Panc1 (cell line): ENCODE data around the gene CSNK1E. TPM values are rescaled to one million over a fixed set of nuclear protein-coding genes. Genes with fewer than 3 reads are reported as not detected.

Source experiments
- ATAC-seq: fragments of 200-7000 bp; cut with Tn5 transposase; 2 replicates; pipeline ENCODE4 v1.9.1; 2020; ENCODE audit warnings: mild to moderate bottlenecking, moderate library complexity
- BruUV-seq: library from RNA; stranded (reverse); fragments of 400-500 nt; replicated peaks from 2 replicates; lab custom pipeline; 2021; lab: Mats Ljungman, UMichigan
- CTCF ChIA-PET: fragments of 300-600 bp; sonication (Branson Sonifier 250); formaldehyde crosslinking; loops from one replicate; lab custom pipeline; 2022; ENCODE audit warnings: antibody characterized with exemption; lab: Charles Lee
- POLR2A ChIA-PET: fragments of 300-600 bp; sonication (Branson Sonifier 250); formaldehyde crosslinking; loops from one replicate; lab custom pipeline; 2022; ENCODE audit warnings: antibody characterized with exemption; lab: Charles Lee
- DNase-seq: peaks from one replicate; pipeline ENCODE4 v3.0.0-alpha.2; 2010; ENCODE audit warnings: low read depth, low spot score
- H3K27ac ChIP-seq: 2 replicates; pipeline ENCODE4 v1.5.1; 2011; ENCODE audit warnings: mild to moderate bottlenecking, low read length, inconsistent platforms
- H3K27me3 ChIP-seq: fragments of 200-500 bp; sonication (Bioruptor generic); 2 replicates; pipeline ENCODE4 v1.6.0; 2014; ENCODE audit warnings: low read length, inconsistent platforms; ENCODE audit not compliant: control insufficient read depth, insufficient read depth
- H3K36me3 ChIP-seq: fragments of 200-500 bp; sonication (Bioruptor generic); 2 replicates; pipeline ENCODE4 v1.5.1; 2014; ENCODE audit warnings: inconsistent platforms, mild to moderate bottlenecking, low read length, moderate library complexity; ENCODE audit not compliant: control insufficient read depth, insufficient read depth
- H3K4me1 ChIP-seq: 2 replicates; pipeline ENCODE4 v1.5.1; 2011; ENCODE audit warnings: inconsistent platforms, mild to moderate bottlenecking, low read length, moderate library complexity; ENCODE audit not compliant: control insufficient read depth, insufficient read depth
- H3K4me3 ChIP-seq, 2 experiments: 2 replicates each; pipeline ENCODE4 v1.5.1; 2011 to 2012; ENCODE audit warnings: low read depth in 2 of 2, low read length in 2 of 2, mild to moderate bottlenecking in 2 of 2, inconsistent platforms in 1 of 2, moderate library complexity in 1 of 2
- H3K9me3 ChIP-seq: fragments of 200-500 bp; sonication (Bioruptor generic); 2 replicates; pipeline ENCODE4 v1.5.1; 2014; ENCODE audit warnings: low read depth, mild to moderate bottlenecking, inconsistent platforms, low read length, moderate library complexity; ENCODE audit not compliant: control insufficient read depth, insufficient read depth
- CTCF ChIP-seq: fragments of 450-650 bp; IDR thresholded peaks from 2 replicates; pipeline ENCODE4 v1.5.1; 2017; ENCODE audit warnings: mild to moderate bottlenecking
- POLR2AphosphoS5 ChIP-seq: IDR thresholded peaks from 2 replicates; pipeline ENCODE4 v1.6.1; 2012; ENCODE audit warnings: mild to moderate bottlenecking, low read depth, low read length, moderate library complexity
- SIN3A ChIP-seq: IDR thresholded peaks from 2 replicates; pipeline ENCODE4 v1.6.1; 2012; ENCODE audit warnings: low read depth, mild to moderate bottlenecking, low read length, moderate library complexity, borderline replicate concordance; ENCODE audit not compliant: insufficient read depth
- TCF7L2 ChIP-seq: IDR thresholded peaks from 2 replicates; pipeline ENCODE4 v1.6.1; 2011; ENCODE audit warnings: mild to moderate bottlenecking, low read depth, low read length, inconsistent platforms
- in situ Hi-C: cut with HindIII; loops from 2 replicates; pipeline ENCODE4 v1.10.0; 2016; ENCODE audit warnings: low sequenced_read_pairs, low pct_unique_long_range_greater_than_20kb
- intact Hi-C: fragments of 100-400 bp; cut with micrococcal nuclease; formaldehyde crosslinking; loops from one replicate; pipeline ENCODE4 v1.10.0; 2022; ENCODE audit not compliant: unreplicated experiment
- total RNA-seq: library from RNA; stranded (reverse); gene quantifications from one replicate; pipeline ENCODE4 v1.2.1, GENCODE V29; 2021; ENCODE audit not compliant: unreplicated experiment
- TF ChIP-seq, protein P1 (sequence below), 2 experiments: IDR thresholded peaks; 2 replicates each; pipeline ENCODE4 v1.6.1; 2011 to 2012; ENCODE audit warnings: low read depth in 2 of 2, control low read depth in 1 of 2, low read length in 1 of 2, mild to moderate bottlenecking in 1 of 2, moderate library complexity in 1 of 2; ENCODE audit not compliant: insufficient read depth in 1 of 2

CSNK1E gene
- total RNA-seq, 1 experiment from 2014 or later, result 115 TPM

- no peaks in the 10 kb centered on the region for H3K27me3 ChIP-seq
- TF ChIP-seq CTCF (no peak), SIN3A (no peak), POLR2AphosphoS5 (no peak), TCF7L2 (no peak)
- TF ChIP-seq, protein P1, sequence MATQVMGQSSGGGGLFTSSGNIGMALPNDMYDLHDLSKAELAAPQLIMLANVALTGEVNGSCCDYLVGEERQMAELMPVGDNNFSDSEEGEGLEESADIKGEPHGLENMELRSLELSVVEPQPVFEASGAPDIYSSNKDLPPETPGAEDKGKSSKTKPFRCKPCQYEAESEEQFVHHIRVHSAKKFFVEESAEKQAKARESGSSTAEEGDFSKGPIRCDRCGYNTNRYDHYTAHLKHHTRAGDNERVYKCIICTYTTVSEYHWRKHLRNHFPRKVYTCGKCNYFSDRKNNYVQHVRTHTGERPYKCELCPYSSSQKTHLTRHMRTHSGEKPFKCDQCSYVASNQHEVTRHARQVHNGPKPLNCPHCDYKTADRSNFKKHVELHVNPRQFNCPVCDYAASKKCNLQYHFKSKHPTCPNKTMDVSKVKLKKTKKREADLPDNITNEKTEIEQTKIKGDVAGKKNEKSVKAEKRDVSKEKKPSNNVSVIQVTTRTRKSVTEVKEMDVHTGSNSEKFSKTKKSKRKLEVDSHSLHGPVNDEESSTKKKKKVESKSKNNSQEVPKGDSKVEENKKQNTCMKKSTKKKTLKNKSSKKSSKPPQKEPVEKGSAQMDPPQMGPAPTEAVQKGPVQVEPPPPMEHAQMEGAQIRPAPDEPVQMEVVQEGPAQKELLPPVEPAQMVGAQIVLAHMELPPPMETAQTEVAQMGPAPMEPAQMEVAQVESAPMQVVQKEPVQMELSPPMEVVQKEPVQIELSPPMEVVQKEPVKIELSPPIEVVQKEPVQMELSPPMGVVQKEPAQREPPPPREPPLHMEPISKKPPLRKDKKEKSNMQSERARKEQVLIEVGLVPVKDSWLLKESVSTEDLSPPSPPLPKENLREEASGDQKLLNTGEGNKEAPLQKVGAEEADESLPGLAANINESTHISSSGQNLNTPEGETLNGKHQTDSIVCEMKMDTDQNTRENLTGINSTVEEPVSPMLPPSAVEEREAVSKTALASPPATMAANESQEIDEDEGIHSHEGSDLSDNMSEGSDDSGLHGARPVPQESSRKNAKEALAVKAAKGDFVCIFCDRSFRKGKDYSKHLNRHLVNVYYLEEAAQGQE (IDR thresholded peaks at IDR 0.05; ENCODE audit: insufficient read depth in 1 of 2, low read depth in 2 of 2, low read length in 1 of 2), result no peak
- no peak for DNase-seq
- H3K4me3 ChIP-seq, result no peak overlapping the region
- no TSS peak for BruUV-seq
- ChIA-PET CTCF (no interaction called here), POLR2A (no interaction called here)
- H3K4me1 ChIP-seq, result peaks cover 6% of the 10 kb centered on the region; the same call in 1 of the 2 replicates
- no peaks in the 10 kb centered on the region for H3K9me3 ChIP-seq
- H3K27ac ChIP-seq, result no peak overlapping the region
- ATAC-seq, result no peak
- in situ Hi-C loops (no loop called here), intact Hi-C loops (no loop called here)
- H3K36me3 ChIP-seq, result no peaks in the 10 kb centered on the region
Measured at GRCh38 chr22:38338772-38339379, 21.6 kb upstream of the CSNK1E start.

DNA sequence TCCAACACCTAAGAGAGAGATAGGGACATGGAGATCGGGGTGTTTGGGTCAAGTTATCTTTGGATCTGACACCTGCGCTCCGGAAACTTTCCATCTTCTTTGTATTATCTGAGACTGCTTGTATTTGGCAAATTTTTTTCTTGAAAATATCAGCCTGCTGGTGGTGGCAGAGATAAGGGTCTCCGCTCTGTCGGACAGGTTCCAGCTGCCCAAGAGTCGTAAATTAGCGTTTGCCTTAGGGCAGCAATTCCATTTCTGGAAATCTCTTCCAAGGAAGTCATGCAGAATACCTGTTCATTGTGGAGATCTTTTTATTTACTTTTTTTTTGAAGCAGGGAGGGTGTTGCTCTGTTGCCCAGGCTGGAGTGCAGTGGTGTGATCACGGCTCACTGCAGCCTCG, 19.5 kb upstream of the CSNK1E start:
- no peaks in the 10 kb centered on the region for H3K9me3 ChIP-seq
- H3K27ac ChIP-seq, result no peak overlapping the region
- peaks cover 6% of the 10 kb centered on the region; the same call in 1 of the 2 replicates for H3K4me1 ChIP-seq
- POLR2A ChIA-PET, result interaction anchor here (0.7 kb wide), 1 partner anchor 143 kb away, joined by 5 read pairs; no protein-coding TSS in a partner anchor
- no peak for ATAC-seq
- TF ChIP-seq TCF7L2, result no peak
- DNase-seq, result no peak
- no peaks in the 10 kb centered on the region for H3K36me3 ChIP-seq
- H3K4me3 ChIP-seq, result peak overlapping the region; percentile 42 to 61
- in situ Hi-C loops, result no loop called here
- intact Hi-C loops, result no loop called here
- CTCF ChIA-PET, result no interaction called here
- no peaks in the 10 kb centered on the region for H3K27me3 ChIP-seq
- no TSS peak for BruUV-seq

GRCh38 chr22:38335077-38335476, 17.8 kb upstream of the CSNK1E start:
- no peak overlapping the region for H3K4me3 ChIP-seq
- no peak overlapping the region for H3K27ac ChIP-seq
- no peaks in the 10 kb centered on the region for H3K27me3 ChIP-seq
- CTCF ChIA-PET, result no interaction called here
- POLR2A ChIA-PET, result no interaction called here
- no peaks in the 10 kb centered on the region for H3K36me3 ChIP-seq
- no peaks in the 10 kb centered on the region for H3K9me3 ChIP-seq
- DNase-seq, result no peak
- in situ Hi-C loops, result no loop called here
- BruUV-seq, result no TSS peak
- intact Hi-C loops, result no loop called here
- ATAC-seq, result no peak
- peaks cover 6% of the 10 kb centered on the region; the same call in 1 of the 2 replicates for H3K4me1 ChIP-seq
- TF ChIP-seq TCF7L2 (no peak), SIN3A (no peak), POLR2AphosphoS5 (no peak), CTCF (no peak)
- TF ChIP-seq, protein P1 (IDR thresholded peaks at IDR 0.05; ENCODE audit: insufficient read depth in 1 of 2, low read depth in 2 of 2, low read length in 1 of 2), result no peak
